ENCODE measurements around the gene CFAP20. TPM values are rescaled to one million over a fixed set of nuclear protein-coding genes. Genes with fewer than 3 reads are reported as not detected.

The CFAP20 gene
- total RNA-seq, 1 experiment from 2014 or later: 36.9 TPM

DNA sequence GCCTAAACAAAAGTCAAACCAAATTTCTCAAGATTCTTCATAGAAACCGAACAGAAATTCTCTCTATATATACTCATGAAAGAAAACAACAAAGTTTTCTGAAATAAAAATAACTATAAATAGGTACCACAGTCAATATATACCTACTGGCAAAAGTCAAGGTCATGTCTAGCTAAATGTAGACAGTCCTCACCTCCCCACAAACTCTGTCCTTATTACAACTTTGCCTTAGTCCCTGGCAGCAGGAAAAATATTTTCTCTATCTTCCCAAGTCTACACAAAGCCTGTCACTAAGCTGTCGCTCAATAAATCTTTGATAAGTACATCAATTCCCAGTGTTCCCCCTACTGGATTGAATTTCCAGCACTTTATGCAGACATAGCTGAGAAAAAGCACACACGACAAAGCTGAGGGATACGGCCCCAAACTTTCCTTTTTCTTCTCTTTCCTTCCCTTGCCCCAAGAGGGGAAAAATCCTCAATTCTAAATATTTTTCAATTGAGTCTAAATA lies 2.7 kb downstream of the CFAP20 start:
- CTCF ChIA-PET: interaction anchor here (0.6 to 5.7 kb wide), 11 partner anchors 16 to 227 kb away, joined by 3 to 52 read pairs (median 5); no protein-coding TSS in a partner anchor
- no TSS peak for BruUV-seq (replicated peaks)
- intact Hi-C loops (cut with micrococcal nuclease): loop anchor here (5.0 to 10.0 kb wide), 2 partner anchors 229 to 528 kb away; no protein-coding TSS in a partner anchor
- TF ChIP-seq, protein P1, sequence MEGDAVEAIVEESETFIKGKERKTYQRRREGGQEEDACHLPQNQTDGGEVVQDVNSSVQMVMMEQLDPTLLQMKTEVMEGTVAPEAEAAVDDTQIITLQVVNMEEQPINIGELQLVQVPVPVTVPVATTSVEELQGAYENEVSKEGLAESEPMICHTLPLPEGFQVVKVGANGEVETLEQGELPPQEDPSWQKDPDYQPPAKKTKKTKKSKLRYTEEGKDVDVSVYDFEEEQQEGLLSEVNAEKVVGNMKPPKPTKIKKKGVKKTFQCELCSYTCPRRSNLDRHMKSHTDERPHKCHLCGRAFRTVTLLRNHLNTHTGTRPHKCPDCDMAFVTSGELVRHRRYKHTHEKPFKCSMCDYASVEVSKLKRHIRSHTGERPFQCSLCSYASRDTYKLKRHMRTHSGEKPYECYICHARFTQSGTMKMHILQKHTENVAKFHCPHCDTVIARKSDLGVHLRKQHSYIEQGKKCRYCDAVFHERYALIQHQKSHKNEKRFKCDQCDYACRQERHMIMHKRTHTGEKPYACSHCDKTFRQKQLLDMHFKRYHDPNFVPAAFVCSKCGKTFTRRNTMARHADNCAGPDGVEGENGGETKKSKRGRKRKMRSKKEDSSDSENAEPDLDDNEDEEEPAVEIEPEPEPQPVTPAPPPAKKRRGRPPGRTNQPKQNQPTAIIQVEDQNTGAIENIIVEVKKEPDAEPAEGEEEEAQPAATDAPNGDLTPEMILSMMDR (IDR thresholded peaks at IDR 0.05; ENCODE audit: unreplicated experiment): no peak
- H3K27ac Mint-ChIP-seq (ENCODE audit: low read depth, unreplicated experiment): peak overlapping the region; percentile 94
- POLR2A ChIA-PET: interaction anchor here (0.8 to 6.8 kb wide), 5 partner anchors 20 to 238 kb away, joined by 3 to 68 read pairs (median 3); partner anchors contain the start of gene MMP15
- peak overlapping the region; percentile 92 for H3K4me3 Mint-ChIP-seq (ENCODE audit: unreplicated experiment)
- no peak for DNase-seq (ENCODE audit: unreplicated experiment)
- H3K27me3 Mint-ChIP-seq (ENCODE audit: insufficient read depth, unreplicated experiment): no peaks in the 10 kb centered on the region
- H3K9me3 Mint-ChIP-seq (ENCODE audit: unreplicated experiment): no peaks in the 10 kb centered on the region
- no peaks in the 10 kb centered on the region for H3K36me3 Mint-ChIP-seq (ENCODE audit: insufficient read depth, unreplicated experiment)
- H3K4me1 Mint-ChIP-seq (ENCODE audit: insufficient read depth, unreplicated experiment): peaks cover 32% of the 10 kb centered on the region

DNA sequence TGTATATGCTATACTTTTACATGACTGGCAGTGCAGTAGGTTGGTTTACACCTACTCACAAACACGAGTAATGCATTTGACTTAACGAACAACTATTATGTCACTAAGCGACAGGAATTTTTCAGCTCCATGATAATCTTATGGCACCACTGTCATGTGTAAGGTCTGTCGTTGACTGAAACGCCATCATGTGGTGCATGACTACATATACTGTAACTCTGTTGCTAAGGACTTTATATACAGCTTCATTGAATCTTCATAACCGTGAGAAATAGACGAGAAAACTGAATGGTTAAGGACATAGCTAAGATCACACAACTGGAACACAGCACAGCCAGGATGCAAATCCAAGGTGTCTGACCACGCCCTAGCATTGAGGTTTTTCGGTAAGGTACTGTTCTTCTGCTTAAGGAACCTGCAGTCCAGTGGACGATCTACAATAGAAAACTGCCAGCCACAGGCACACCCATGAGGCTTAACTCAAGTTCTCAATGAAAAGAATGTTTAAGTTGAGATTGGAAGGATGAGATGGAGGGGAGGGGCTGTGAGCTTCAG lies 3.3 kb downstream of the CFAP20 start:
- Mint-ChIP-seq H3K27me3 (ENCODE audit: insufficient read depth, unreplicated experiment) (no peaks in the 10 kb centered on the region), H3K36me3 (ENCODE audit: insufficient read depth, unreplicated experiment) (peaks cover 2% of the 10 kb centered on the region), H3K9me3 (ENCODE audit: unreplicated experiment) (no peaks in the 10 kb centered on the region), H3K4me3 (ENCODE audit: unreplicated experiment) (no peak overlapping the region), H3K27ac (ENCODE audit: low read depth, unreplicated experiment) (peak overlapping the region; percentile 94), H3K4me1 (ENCODE audit: insufficient read depth, unreplicated experiment) (peaks cover 37% of the 10 kb centered on the region)
- TF ChIP-seq, protein P1 (IDR thresholded peaks at IDR 0.05; ENCODE audit: unreplicated experiment): no peak
- BruUV-seq (replicated peaks): no TSS peak
- POLR2A ChIA-PET: interaction anchor here (1.5 to 6.8 kb wide), 4 partner anchors 19 to 102 kb away, joined by 3 to 68 read pairs (median 6); partner anchors contain the start of gene MMP15
- DNase-seq (ENCODE audit: unreplicated experiment): no peak
- CTCF ChIA-PET: interaction anchor here (0.6 to 5.7 kb wide), 7 partner anchors 42 to 285 kb away, joined by 3 to 52 read pairs (median 9); no protein-coding TSS in a partner anchor
- intact Hi-C loops (cut with micrococcal nuclease): loop anchor here (5.0 to 10.0 kb wide), 2 partner anchors 229 to 529 kb away; no protein-coding TSS in a partner anchor

DNA sequence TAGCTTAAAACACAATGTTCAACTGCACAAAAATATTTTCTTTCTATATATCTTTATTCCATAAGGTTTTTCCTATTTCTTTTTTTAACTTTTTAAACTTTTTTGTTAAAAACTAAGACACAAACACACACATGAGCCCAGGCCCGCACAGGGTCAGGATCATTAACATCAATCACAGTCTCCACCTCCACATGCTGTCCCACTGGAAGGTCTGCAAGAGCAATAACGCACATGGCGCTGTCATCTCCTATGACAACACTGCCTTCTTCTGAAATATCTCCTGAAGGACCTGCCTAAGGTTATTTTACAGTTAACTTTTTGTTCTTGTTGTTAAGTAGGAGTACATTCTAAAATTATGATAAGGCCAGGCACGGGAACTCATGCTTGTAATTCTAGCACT lies 4.1 kb downstream of the CFAP20 start:
- ChIA-PET CTCF (interaction anchor here (2.4 to 5.7 kb wide), 2 partner anchors 98 to 102 kb away, joined by 9 to 52 read pairs; no protein-coding TSS in a partner anchor), POLR2A (interaction anchor here (6.8 kb wide), 1 partner anchor 101 kb away, joined by 68 read pairs; the partner anchor contains the start of gene MMP15)
- Mint-ChIP-seq H3K36me3 (ENCODE audit: insufficient read depth, unreplicated experiment) (peaks cover 7% of the 10 kb centered on the region), H3K4me3 (ENCODE audit: unreplicated experiment) (no peak overlapping the region), H3K27ac (ENCODE audit: low read depth, unreplicated experiment) (peak overlapping the region; percentile 19), H3K9me3 (ENCODE audit: unreplicated experiment) (no peaks in the 10 kb centered on the region), H3K4me1 (ENCODE audit: insufficient read depth, unreplicated experiment) (peaks cover 37% of the 10 kb centered on the region), H3K27me3 (ENCODE audit: insufficient read depth, unreplicated experiment) (no peaks in the 10 kb centered on the region)
- BruUV-seq (replicated peaks): no TSS peak
- intact Hi-C loops (cut with micrococcal nuclease): loop anchor here (5.0 to 10.0 kb wide), 2 partner anchors 228 to 530 kb away; no protein-coding TSS in a partner anchor
- no peak for DNase-seq (ENCODE audit: unreplicated experiment)
- TF ChIP-seq, protein P1 (IDR thresholded peaks at IDR 0.05; ENCODE audit: unreplicated experiment): no peak

DNA sequence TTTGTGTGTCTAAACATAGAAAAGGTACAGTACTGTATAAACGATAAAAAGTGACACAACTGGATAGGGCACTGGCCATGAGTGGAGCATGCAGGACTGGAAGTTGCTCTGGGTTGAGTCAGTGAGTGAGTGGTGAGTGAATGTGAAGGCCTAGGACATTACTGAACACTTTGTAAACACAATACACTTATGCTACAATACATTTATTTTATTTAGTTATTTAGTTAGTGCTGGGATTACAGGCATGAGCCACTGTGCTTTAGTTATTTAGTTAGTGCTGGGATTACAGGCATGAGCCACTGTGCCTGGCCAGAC lies 4.6 kb downstream of the CFAP20 start:
- intact Hi-C loops (cut with micrococcal nuclease): loop anchor here (10.0 kb wide), 1 partner anchor 530 kb away; no protein-coding TSS in a partner anchor
- TF ChIP-seq, protein P1 (IDR thresholded peaks at IDR 0.05; ENCODE audit: unreplicated experiment): no peak
- no peak for DNase-seq (ENCODE audit: unreplicated experiment)
- POLR2A ChIA-PET: interaction anchor here (6.8 kb wide), 1 partner anchor 101 kb away, joined by 68 read pairs; the partner anchor contains the start of gene MMP15
- no peaks in the 10 kb centered on the region for H3K9me3 Mint-ChIP-seq (ENCODE audit: unreplicated experiment)
- BruUV-seq (replicated peaks): no TSS peak
- H3K27ac Mint-ChIP-seq (ENCODE audit: low read depth, unreplicated experiment): no peak overlapping the region
- H3K4me3 Mint-ChIP-seq (ENCODE audit: unreplicated experiment): no peak overlapping the region
- H3K4me1 Mint-ChIP-seq (ENCODE audit: insufficient read depth, unreplicated experiment): peaks cover 37% of the 10 kb centered on the region
- peaks cover 7% of the 10 kb centered on the region for H3K36me3 Mint-ChIP-seq (ENCODE audit: insufficient read depth, unreplicated experiment)
- CTCF ChIA-PET: no interaction called here
- H3K27me3 Mint-ChIP-seq (ENCODE audit: insufficient read depth, unreplicated experiment): no peaks in the 10 kb centered on the region
